Right kidney (tissue), 1 donor: ENCODE measurements around the gene SNAP25.

Experiments
- DNase-seq: peaks from one replicate; pipeline ENCODE4 v3.0.0-alpha.2; 2016

SNAP25 gene

DNA sequence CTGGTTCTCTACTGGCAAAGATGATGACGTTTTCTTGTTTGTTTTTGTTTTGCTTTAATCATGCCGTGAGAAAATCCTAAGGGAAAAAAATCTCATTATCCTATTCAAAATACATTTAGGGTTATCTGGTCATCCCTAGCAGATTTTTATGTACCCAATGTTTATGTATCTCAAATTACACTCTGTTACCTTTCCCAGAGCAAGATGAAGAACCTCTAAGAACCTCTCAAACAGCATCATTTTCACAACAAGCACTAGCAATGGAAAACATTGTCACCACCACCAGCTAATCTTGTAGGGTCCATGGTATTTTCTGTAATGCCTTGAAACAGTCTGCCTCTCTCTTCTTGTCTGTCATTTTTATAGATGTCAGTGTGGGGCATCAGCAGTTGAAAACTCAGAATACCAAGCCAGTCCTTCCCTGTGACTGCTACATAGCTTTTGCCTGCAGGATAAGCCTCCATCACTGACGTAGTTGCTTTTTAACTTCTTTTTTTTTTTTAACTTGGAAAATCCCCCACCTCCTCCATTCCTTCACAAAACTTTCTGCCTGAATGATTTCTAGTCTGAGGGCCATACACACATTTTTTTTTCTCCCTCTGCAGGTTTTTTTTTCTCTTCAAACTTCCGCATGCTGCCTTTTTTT is 2.4 kb upstream of the SNAP25 start:
- DNase-seq = peak; percentile 16

DNA sequence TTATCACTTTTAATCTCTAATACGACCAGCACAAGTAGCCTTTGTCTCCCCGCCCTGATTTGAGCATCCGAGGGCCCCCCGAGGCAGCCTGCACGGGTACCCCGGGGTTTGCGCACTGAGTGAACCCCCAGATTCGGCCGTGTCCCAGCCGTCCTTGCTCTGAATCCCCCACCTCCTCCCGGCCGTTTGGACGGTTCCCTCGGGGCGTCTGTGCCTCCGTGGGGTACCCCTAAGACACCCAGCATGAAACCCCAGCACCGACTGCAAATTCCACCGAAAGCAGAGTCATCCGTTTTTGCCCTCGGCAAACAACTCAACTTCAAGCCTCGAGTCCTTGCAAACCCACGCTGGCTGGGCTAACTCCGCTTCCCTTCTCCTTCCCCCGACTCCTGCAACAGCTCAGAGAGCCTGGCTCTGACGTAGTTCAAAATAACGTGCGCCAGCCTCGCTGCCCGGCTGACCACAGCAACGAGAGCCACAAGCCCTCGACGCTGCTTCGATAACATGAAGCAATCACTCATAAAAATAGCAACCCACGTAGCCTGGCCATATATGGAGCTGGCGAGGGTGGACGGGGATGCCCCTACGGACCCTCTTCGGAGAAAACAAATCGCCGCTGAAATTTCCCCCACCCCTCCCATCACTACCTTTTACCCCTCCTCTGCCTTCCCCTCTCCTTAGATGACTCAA is 764 bp upstream of the SNAP25 start:
- DNase-seq = peak; percentile 72

DNA sequence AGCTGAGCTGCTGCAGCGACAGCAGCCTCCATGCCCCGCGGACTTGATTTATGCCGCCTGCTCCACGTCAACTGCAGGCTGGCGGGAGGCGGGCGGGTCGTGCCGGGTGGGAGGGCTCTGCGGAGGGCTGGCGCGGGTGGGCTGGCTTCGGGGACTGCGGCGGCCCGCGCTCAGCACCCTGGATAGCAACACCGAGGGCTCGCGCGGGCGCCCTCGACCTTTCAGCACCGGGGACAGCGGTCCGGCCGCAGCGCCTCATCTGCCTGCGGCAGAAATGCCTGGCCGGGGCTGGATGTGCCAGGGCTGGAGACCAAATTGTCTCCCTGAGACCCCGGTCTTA is 792 bp downstream of the SNAP25 start:
- peak; percentile 81 for DNase-seq

DNA sequence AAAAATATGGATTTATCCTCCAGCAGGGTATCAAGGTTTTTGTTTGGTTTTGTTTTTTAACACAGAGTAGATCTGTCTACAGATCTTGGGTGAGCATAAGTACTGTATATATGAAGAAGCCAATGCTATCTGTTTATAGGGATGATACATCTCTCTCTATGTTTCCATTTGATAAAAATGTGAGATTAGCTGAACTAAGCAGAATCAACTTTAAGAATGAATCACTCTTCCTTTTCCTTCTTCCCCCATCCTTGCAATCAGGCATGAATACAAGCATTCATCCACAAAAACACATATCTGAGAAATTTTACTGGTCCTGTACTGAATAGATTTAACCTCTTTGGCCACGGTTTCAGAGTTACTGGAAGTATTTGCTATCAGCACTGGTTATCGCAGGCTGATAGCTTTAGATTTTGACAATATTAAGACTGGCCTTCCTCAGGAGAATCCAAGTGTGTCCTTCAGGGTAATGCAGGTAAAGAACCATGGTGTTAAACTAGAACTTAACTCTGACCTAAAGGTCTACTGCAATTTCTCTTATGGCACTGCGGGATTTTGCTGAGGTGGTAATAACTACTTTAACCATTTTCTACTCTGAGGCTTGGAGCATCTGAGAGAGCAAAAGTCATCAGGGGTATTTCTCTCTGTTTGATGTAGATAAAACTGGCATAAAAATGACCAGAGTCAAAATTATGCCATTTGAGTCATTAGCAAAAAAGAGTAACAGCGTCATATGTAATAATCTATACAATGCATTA is 1.5 kb downstream of the SNAP25 start:
- no peak for DNase-seq

DNA sequence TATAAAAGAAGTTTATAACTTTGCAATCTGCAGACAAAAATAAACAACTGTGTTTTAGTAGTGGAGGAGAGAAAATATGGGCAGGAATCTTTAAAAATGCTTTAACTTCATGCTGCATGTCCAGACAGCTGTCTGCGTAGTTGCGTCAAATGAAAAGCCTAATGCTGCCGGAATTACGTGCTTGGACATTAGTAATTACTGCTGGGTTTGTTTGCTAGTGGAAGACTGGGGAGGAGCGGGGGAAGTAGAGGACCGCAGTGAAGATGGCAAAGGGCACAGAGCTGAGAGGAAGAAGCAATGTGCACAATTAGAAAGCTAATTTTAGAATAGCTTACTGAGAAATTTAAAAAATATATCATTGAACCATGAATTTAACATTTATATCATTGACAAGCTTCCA is 2.4 kb downstream of the SNAP25 start:
- DNase-seq = no peak

DNA sequence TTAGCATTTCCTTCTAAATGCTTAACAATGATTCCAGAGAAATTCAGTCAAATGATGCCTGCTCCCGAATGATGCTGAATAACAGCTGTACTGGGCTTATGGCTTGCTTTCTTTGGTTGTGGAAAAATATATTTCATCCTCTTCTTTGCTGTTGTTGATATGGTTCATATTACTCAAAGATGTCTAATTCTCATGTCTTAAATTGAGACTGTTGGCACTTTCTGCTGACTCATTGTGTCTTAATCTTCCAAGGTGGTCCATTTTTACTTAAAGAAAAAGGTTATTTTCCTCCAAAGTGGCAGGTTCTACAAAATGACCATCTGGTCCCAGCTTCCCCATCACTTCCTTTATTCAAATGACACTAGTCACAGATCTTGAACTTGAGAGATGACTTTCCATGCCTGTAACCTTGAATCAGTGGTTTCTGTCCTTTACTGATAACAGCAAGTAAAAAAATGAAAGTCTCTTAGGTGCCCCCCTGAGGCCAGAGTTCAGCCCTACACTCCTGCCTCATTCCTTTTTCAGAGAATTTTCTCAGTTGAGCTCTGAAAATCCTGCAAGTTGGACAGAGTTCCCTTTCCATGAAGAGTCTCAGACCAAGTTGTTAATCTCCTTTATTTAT is 6.9 kb downstream of the SNAP25 start:
- no peak for DNase-seq

DNA sequence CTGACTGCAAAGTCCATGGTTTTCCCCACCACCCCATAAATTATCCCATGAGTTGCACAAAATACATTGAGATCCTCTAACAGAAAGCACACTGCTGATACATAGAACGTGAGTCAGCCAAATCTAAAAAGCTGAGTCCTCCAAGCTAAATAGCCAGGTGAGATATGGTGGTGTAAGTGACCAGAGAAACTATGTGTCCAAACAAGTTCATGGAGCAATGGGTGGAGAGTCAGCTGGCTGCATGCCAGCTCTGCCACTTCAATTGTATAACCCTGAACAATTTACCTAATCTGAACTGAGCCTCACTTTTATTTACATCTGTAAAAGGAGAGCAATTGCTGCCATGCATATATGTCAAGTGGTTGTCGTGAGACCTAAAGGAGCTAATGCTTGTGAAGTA is 9.7 kb downstream of the SNAP25 start:
- DNase-seq = no peak

DNA sequence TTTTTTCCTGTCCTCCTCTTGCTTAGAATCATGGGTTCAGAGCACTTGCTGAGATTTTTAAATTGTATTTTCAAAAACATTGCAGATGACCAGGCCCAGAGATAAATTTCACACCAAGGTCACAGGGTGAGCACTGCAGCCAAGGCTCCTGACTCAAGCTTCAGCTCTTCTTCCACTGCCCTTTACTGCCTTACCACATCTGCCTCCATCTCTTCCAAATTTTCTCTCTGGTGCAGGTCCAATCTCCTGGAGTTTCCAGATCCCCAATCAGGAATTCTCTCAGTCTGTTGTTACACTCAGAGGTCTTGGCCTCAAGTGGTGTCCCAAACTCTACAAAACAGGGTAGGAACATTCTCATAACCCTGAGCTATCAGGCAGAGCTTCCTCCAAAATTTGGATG is 12.7 kb downstream of the SNAP25 start:
- no peak for DNase-seq

DNA sequence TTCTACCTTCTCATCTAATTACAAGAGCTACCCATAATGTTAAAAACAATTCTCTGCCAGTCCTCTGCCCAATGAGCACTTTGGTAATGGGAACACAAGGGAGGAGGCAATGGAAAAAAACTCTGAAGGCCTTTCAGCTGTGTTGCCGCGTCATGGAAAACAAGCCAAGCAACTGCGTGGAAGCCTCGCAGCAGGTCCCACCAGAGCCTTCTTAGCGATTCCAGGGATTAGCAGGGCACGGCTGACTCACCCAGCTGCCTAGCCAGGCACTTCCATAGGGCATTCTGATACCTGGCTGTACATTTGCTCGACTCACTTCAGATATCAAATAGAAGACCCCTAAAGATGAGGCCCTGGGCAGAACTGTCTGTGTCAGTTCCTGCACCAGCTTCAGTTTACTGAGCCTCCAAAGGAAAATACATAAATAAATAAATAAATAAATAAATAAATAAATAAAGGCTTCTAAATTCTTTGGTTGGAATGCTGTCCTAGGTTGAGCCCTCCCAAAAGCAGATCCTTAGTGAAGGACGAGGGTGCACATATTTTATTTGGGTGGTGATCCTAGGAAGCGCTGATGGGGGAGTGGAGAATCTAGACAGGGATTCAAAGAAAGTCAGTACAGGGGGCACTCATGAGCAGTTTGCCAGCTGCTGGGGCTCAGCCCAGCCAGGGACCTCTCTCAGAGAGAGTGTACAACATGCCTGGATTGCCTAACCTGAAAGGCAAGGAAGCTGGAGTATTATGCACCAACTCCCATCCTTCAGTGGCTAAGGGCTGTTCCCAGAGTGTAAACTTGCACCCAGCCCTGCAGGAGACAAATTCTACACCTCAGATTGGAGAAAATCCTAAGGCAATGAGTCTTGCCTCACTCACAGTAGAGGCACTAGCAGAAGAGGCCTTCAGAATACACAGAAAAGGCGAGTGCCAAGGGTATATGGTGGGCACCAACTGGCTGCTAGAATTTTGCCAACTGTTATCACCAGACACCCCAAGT is 18.2 kb downstream of the SNAP25 start:
- DNase-seq = no peak

DNA sequence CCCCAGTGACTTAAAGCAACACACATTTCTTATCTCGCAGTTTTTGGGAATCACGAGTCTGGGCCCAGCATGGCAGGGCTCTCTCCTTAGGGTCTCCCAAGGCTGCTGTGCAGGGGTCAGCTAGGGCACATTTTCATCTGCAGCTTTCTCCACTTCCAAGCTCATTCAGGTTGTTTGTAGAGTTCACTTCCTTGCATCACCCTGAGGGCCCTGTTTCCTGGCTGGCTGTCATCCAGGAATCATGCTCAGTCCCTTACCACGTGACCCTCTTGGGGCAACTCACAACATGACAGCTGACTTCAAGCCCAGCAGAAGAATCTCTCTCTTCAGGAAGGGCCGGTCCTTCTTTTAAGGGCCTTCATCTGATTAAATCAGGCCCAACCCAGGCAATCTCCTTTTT is 21.3 kb downstream of the SNAP25 start:
- DNase-seq = no peak

DNA sequence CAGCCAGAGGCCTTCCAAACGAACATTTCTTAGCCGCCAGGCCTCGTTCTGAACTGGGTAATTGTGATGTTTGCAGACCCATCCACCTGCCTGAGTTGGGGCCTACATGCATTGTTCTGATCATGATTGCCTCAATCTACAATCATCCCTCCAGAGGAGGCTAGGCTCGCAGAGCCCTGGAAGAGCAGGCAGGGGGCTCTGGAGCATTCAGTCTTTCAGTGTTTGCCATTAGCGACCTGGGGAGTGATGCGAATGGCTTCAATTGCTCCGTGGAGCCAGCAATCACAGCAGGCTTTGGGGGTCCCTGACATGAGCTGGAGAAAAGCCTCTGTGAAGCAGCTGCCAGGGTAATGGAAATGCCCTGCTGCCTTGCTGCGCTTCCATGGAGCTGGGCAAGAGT is 22.0 kb downstream of the SNAP25 start:
- no peak for DNase-seq

DNA sequence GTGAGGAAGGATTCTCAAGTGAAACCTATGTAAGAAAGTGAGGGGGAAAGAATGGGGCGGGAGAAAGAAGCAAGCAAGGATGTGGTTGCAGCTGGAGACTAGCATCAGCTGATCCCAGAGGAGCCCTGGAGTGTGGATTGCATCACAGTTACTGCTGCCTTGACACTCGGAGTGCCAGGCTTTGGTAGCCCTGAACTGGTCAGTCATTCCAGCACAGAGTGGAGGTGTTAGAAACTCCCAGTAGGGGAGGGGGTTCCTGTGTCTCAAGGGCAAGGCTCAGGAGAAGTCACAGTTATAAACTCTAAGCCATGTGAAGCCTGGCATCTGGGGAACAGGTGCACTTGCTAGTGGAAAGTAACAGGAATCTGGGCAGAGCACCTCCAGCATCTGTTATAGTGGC is 23.5 kb downstream of the SNAP25 start:
- DNase-seq = no peak

DNA sequence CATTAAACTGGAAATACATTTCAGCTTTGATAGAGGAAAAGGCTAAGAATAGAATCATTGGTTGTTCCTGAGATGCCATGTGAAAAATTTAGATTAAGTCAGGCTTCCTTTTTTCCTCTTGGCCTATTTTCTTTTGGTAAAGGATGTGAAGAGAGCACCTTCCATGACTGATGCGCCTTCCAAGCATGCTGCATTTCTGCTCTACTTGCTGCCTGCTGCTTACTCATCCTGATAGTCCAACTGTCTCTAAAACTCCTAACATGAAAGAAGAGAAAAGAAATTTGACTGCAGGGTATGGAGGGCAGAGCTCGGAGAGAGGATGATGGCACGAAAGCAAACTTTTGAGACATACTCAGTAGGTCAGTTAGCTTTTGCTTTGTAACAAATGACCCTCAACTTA is 28.8 kb downstream of the SNAP25 start:
- DNase-seq = no peak

DNA sequence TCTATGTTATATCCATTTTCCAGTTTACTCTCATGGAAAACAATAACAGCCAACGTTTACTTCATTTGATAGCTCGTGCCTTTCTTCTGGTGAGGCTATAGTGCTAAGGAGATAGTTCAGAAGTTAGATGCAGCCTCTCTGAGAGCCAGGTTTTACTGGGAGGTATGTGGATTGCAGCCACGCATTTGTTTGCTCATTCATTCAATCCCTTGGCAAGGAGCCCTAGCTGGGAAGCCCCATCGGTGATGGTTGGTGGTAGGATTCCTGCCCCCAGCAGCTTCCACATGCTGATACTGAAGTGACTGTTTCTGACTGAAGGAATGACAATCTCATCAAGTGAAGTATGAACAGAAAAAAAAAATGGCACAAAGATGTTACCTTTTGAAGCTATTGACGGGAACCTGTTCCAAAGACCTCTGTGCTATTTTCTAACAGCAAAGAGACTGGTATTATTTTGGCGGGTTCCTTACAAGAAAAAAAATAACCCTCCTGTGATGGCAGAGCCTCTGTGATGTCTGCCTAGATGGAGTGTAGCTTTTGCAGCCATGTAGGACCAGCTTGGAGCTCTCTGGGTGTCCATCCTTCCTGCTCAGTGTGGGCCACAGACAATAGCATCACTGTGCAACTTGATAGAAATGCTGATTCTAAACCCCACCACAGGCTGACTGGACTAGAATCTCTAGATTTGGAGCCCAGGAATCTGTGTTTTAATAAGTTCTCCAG is 30.6 kb downstream of the SNAP25 start:
- no peak for DNase-seq

DNA sequence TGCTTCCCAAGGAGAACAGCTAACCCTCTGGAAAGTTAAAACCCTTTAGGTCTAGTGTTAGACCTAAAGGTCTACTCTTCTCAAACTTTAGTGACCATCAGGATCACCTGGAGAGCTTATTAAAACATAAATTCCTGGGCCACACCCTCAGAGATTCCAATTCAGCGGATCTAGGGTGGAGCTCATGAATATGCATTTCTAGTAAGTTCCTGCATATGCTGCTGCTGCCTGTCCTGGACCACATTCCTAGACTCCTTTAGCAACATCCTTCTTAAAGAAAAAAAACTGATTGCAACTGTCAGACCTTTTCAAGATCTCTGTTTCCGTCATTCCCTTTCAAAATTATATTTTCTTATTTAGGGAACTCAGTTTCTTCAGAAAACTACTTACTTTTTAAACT is 31.2 kb downstream of the SNAP25 start:
- DNase-seq = no peak

DNA sequence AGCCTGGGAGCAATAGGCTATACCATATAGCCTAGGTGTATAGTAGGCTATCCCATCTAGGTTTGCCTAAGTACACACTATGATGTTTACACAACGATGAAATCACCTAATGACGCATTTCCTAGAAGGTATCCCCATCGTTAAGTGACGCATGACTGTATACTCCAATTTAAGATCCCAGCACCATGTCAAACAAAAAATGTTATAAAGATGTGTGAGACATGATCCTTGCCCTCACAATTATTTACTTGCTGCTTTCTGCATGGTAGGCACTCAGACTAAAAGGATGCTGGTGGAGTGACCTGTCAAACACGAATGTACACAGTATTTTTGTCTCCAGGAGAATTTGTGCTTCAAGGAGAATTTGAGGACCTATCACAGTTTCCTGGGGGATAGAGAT is 32.3 kb downstream of the SNAP25 start:
- no peak for DNase-seq

DNA sequence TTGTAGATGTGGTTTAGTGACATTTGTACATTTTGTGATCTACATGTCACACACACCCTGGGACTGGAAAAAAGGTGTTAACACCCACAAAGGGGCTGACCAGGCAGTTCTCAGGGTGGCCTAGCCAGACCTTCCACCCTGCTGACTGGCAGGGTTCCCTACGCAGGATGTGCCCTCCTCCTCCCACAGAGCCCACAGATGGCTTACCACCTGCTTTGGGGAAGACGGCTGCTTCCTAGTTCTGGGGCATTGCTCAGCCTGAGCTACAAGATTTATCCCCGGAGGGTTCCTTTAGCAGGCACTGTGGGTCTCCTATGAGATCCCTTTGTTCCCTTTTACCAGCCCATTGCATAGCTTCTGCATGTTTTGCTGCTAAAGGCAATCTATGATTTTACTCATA is 35.1 kb downstream of the SNAP25 start:
- no peak for DNase-seq

DNA sequence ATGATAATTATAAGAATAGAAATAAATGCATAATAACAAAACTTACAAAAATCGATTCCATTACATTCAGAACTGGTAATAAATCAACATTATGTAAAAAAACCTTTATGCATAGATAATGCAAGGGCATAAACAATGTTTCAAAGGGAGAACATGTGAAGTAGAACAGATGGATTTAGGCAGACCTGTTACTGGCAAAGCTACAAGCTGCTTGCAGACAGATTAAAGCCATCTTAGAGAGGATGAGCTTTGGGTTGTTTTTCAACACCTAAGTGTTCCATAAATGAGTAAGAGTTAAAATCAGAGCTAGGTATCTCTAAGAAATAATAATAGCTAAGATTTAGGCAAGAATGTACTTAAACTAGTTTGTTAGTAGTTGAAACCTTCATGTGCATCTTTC is 37.2 kb downstream of the SNAP25 start:
- DNase-seq = no peak

DNA sequence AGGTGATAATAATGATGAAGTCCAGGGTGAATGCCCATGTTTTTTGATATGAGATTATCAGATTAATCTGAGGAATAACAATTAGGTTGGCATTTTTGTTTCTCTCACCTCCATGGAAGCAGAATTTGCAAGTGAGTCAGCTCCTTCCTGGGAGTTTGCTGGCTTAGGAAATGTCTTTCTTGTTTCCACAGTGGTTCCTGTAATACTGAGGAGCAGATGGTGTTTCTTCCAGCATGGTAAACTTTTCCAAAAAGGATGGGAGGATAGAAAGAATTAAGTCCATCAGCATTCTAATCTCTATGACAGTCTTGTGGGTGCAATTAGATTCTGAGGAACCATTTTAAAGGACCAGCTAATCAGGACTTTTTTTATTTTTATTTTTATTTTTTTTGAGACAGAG is 40.5 kb downstream of the SNAP25 start:
- DNase-seq = no peak

DNA sequence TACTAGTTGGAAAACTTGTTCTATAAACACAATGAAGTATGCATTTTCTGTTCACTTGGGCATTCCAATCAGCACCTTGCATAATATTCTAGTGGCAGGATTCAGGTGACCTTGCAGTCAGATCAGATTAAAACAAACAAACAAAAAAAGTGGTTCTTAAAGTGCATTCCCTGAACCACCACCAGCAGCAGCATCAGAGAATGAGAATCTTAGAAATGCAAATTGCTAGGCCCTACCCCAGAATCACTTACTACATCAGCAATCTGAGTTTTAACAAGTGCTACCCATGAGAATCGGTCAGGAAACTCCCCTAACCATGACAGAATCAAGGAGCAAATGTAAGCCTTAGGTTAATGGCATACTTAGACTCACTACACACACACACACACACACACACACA is 41.7 kb downstream of the SNAP25 start:
- DNase-seq = no peak

DNA sequence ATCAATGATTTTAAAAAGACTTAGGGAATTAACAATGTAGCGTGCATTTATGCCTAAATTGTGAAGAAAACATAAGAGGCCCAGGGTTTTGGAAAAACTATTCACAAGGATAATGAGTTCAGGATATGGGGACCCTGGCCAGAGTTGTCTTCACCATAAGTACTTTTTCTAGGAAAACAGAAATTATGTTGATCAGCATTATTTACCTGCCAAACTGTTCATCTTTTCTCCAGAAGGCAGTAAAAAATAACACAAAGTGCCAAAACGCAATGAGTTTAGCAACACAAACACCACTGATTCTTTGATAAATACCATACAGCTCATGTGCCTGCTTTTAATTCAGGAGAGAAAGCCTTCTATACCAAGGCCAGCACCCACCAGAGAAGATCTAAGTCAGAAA is 43.1 kb downstream of the SNAP25 start:
- DNase-seq = no peak
